ENCODE measurements around the gene CYB561A3.

Gene CYB561A3

GRCh38 chr11:61345170-61345610, 16.5 kb downstream of the CYB561A3 start:
- no peak for DNase-seq (ENCODE audit: low read depth)

DNA sequence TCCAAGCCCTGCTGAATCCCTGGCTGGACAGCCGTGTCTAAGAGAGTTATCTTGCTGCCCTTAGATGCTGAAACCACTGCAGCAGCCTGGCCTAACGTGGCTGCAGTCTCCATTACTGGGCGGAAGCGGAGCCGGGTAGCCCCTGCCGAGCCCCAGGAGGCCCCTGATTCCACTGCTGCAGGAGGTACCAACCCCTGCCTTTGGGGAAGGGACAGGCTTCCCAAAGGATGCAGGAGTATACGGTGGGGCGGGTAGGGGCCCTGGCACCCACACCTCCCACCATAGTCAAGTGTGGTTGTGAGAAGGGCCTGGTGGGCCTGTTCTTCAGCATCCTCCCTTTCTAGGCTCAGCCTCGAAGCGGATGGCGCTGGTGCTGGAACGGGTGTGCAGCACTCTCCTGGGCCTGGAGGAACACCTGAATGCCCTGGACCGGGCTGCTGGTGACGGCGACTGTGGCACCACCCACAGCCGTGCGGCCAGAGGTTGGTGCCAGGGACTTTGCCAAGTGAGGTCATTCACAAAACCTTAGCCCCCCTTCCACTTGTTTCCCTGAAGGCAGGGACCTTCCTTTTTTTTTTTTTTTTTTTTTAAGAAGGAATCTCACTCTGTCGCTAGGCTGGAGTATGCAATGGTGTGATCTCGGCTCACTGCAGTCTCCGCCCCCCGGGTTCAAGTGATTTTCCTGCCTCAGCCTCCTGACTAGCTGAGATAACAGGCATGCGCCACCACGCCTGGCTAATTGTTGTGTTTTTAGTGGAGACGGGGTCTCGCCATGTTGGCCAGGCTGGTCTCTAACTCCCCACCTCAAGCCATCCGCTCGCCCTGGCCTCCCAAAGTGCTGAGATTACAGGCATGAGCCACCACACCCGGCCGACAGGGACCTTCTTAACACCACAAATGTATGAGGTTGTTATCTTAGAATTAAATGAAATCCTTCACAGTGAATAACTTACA, 17.6 kb downstream of the CYB561A3 start:
- no peak for DNase-seq (ENCODE audit: low read depth)

DNA sequence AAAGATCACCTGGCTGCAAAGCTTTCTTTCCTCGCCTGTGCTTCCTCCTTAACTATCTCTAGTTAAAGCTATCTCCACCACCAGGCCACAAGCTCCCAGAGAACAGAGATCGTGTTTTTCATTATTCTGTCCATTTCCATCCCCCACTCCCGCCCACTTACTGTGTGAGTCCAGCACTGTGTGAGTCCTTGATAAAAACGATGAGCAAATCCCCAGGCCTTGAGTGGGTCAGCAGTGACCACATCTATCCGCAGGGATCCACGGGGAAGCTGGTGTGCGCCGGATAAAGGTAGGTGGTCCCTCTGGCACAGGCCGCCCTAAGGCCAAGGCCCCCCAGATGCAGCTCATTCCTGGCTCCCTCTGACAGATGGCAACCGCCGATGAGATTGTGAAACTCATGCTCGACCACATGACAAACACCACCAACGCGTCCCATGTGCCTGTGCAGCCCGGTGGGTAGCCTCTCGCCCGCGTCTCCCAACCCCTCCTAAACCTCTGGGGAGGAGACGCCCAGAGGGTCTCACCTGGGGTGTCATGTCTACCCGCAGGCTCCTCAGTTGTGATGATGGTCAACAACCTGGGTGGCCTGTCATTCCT, 19.4 kb downstream of the CYB561A3 start:
- no peak for DNase-seq (ENCODE audit: low read depth)

DNA sequence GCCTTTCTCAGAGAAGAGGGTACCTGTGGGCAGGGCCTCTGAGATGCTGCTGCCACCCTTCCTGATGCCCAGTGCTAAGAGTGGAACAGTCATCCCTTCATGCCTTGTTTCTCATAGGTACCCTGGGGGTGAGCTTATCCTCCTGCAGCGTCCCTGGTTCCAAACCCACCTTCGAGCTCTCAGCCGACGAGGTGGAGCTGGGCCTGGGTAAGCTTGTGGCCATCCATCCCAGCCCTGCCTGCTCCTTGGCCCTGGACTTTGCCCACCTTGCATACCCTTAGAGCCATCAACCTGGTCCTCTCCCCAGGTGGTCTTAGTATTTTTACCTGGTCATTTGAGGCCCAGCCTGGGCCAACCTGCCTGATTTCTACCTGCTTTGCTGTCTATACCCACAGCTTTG, 20.0 kb downstream of the CYB561A3 start:
- no peak for DNase-seq (ENCODE audit: low read depth)

GRCh38 chr11:61340979-61341378, 20.7 kb downstream of the CYB561A3 start:
- no peak for DNase-seq (ENCODE audit: low read depth)

- DNase-seq (ENCODE audit: low read depth) = no peak
These were observed 22.2 kb downstream of the CYB561A3 start for GRCh38 chr11:61339490-61339878.

- DNase-seq (ENCODE audit: low read depth) = no peak
These were observed 22.7 kb downstream of the CYB561A3 start for GRCh38 chr11:61338783-61339489.

GRCh38 chr11:61337706-61338470, 23.8 kb downstream of the CYB561A3 start:
- no peak for DNase-seq (ENCODE audit: low read depth)

DNA sequence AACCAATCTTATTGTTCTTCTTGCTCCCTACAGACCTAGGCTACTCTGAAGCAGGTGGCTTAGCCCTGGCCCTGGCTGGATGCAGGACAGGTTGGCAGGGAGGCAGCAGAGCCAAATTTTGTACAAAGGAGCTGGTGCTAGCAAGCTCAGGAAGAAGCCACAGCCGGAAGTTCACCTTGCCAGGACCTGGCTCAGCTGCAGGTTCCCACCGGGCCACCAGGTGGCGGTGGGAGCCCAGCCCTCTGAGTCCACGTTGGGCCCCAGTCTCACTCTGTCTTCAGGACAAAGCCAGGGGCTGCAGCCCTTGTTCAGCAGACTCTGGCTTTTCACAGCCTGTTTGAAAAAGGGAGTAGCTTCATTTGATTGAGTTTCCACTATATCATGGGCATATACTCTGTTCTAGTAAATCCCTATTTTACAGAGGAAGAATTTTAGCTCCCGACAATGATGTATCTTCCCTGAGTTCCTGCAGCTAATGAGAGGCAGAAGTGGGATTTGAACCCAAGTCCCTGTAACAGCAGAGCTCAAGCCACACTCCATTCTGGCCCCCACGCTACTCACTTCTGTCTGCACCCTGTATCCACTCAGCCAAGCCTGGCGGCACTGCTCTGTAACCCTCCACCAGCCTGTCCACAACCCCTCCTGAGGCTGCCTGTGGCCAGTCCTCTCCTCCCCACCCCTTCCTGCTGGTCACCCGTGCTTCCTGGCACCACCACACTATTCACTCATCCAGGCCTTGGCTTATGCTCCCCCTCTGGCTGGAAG, 25.3 kb downstream of the CYB561A3 start:
- DNase-seq (ENCODE audit: low read depth) = peak; percentile 74

DNA sequence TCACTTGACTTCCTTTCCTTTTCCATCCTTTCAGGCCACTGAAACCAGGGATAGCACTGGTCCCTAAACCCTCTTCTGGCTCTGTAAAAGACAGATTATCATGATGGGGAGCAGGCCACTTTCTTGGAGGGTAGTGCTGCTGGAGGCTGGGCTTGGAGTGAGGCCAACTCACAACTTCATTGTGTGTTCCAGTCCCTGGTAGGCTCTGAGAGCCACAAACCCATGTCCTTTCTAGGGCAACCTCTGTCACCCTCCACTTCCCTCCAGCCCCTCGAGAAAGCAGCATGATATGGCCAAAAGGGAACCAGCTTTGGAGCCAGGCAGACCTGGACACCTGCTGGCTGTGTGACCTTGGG, 26.3 kb downstream of the CYB561A3 start:
- no peak for DNase-seq (ENCODE audit: low read depth)

DNA sequence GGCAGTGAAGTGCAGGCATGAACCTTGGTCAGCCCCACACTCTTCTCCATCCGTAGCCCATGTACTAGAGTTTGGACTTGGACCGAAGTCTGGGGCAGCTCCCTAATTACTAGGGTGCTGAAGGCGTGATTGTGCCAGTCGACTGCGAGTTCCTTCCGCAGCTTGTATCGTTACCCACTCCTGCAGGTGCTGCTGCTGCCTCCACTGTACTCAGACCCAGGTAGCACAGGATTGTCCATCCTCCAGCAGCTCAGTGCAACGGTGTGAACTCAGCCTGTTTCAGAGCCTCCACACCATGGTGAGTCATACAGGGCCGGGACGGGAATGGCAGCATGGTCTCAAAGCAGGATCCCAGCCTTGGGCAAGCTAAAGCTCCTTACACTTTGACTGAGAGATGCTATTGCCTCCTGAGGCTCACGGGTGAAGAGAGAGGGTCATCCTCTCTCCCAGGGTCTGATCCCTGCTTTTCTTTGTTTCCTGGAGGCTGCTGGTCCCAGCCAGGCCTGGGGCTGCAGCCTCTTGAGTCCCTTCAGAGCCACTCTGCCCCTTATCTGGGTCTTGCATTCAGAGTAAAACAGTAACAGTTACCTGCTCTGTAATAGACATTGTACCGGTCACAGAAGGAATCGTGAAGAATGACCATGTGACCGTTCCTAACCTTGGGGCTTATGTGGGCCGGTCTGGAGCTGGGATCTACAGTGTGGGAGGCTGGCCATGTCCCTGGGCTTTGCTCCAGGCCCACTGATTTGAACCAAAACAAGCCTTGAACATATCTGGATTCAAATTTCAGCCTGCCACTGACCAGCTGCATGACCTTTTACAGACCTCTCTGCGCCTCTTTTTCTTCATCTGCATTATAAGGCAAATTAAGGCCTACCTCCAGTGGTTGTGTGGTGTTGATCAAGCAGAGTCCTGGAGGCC, 27.0 kb downstream of the CYB561A3 start:
- no peak for DNase-seq (ENCODE audit: low read depth)

DNA sequence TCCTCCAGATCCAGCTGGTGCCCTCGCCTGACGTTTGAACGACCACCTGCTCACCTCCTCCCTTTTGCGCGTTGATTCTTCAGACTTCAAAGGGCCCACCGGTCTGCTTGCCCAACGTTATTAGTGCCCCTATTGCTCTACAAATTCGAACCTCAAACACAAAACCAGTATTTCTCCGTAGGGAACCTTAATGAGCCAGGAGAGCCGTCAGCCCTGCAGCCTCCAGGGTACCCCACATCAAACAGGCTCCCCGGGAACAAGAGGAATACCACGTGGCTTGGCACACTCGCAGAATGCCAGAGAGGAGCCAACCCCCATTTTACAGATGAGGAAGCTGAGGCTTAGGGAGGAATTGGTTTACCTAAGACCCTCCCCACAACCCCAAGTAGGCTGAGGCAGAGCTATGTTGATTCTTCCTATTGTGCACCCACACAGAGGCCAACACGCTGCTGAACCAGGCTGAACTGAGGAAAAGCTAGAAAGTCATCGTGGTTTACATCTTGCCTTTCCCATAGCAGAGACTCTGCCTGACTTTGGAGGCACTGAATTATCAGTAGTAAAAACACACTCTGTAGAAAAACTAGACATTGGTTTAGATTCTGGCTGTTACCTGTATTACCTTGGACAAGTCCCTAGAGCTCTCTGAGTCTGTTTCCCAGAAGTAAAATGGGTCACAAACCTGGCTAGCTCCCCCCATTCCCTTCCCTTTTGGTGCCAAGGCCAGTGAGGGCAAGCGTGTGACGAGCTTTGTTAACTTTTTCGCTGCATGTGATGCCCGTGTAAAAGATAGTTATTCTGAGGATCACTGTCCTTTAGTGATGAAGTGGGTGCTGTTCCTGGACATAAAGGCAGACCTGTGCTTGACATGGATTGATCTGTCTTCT, 27.9 kb downstream of the CYB561A3 start:
- DNase-seq (ENCODE audit: low read depth) = no peak

DNA sequence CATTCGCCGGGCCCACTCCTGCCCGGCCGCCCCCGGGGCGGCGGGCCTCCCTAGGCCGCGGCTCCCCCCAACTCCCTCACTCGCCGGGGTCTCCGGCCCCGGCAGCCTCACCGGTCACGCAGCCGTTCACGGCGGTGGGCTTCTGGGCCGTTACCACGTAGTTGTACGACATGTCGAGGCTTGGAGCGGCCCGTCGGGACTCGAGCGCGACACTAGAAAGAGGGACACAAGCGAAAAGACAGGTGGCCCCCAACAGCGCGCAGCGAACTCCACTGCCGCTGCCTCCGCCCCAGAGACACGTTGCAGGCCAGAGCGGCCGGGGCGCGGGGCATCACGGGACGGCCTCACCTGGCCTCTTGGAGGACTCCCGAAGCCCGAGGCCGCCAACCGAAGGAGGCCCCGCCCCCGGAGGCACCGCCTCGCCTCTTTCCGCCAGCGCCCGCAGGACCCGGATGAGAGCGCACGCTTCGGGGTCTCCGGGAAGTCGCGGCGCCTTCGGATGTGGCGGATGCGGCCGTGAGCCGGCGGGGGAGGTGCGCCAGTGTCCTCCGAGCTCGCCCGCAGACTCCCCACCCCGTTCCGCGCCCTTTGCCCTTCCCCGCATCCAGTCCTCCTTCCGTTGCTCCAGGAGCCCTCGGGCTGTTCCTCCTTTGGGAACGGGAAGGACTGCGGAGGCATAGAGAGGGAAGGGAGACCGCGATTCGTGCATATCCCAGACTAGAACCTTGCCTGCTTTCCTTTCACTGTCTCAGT, 28.7 kb downstream of the CYB561A3 start, which contains the start of the genes DDB1 and TKFC:
Gene DDB1 (minus strand): TSS at position 309 of the 753 bp plus-strand sequence. CDS start 137 bp downstream, at position 172.
Gene TKFC (plus strand): TSS at position 432 of the 753 bp plus-strand sequence. CDS start 1,501 bp downstream, outside the sequence.
- peak; percentile 97 for DNase-seq (ENCODE audit: low read depth)

- DNase-seq (ENCODE audit: low read depth) = no peak
These were observed 29.3 kb downstream of the CYB561A3 start for GRCh38 chr11:61332281-61332796.

- no peak for DNase-seq (ENCODE audit: low read depth)
These were observed 30.0 kb downstream of the CYB561A3 start for GRCh38 chr11:61331651-61332050.

- no peak for DNase-seq (ENCODE audit: low read depth)
These were observed 31.8 kb downstream of the CYB561A3 start for GRCh38 chr11:61329871-61330270.

DNA sequence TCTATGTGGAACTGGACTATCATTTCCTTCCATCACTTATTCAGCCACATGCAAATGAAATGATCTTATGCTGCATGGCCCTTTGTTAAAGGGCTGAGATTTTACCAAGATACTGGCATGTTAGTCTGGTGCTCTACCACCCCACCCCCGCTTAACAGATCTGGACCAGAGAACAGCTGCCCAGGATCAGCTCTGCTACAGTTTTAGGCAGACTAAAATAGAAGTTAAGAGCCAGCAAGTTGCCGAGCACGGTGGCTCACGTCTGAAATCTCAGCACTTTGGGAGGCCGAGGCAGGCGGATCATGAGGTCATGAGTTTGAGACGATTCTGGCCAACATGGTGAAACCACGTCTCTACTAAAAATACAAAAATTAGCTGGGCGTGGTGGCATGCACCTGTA, 33.3 kb downstream of the CYB561A3 start:
- no peak for DNase-seq (ENCODE audit: low read depth)

DNA sequence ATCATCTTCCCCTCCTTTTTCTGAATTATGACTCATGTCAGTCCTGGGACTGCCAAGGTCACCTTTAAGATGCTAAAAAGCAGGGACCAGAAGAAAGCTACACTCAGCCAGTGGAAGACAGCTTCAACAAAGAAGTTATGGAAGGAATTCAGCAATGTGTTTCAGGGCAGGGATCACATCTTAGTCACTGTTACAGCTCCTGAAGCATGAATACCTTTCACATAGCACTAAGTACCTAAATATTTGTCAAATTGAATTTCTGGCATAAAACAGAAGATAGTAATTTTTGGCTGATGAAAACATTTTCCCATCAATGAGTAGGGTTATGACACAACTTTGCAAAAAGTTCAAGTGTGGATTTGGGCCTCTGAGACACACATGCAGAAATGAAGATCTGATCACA, 34.0 kb downstream of the CYB561A3 start:
- DNase-seq (ENCODE audit: low read depth) = no peak
